RWPE1 (cell line): ENCODE data around the gene KRTAP5-8.
"Not testable (repeated sequence)": the region's sequence is repeated elsewhere in the genome, so short reads cannot be mapped to it uniquely, and the experiment has no call there.

Experiments
- CTCF ChIA-PET: fragments of 350-600 bp; sonication (Branson Sonifier 250); formaldehyde crosslinking; extraction: SDS; loops from one replicate; lab custom pipeline; 2021; lab: Yijun Ruan, JAX
- POLR2A ChIA-PET: fragments of 400-600 bp; formaldehyde crosslinking; extraction: SDS; loops from one replicate; lab custom pipeline; 2020; ENCODE audit warnings: antibody characterized with exemption; ENCODE audit not compliant: low non-redundant PET; lab: Yijun Ruan, JAX
- DNase-seq: peaks from one replicate; pipeline ENCODE4 v3.0.0; 2012; ENCODE audit warnings: low spot score
- H3K27ac ChIP-seq: fragments of 450-650 bp; 2 replicates; pipeline ENCODE4 v1.5.1; 2017
- TF ChIP-seq, protein P1 (sequence below): fragments of 450-650 bp; conservative IDR thresholded peaks from 2 replicates; pipeline ENCODE4 v1.5.1; 2017; ENCODE audit warnings: low read depth, mild to moderate bottlenecking

Gene KRTAP5-8

DNA sequence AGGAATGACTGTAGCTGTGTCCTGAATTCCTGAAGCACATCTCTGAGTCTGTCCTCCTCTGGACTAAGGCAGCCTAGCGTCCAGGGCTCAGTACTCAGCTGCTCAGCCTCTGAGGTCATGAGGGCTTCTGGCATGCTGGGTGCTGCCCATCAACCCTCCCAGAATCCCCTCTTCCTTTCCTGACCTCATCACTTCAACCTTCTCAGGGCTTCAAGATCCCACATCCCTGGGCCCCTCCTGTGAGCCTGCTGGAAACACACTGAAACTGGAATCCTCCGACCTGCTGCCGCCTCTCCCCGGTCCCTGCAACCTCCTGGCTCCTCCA, 803 bp downstream of the KRTAP5-8 start:
- DNase-seq: no peak
- CTCF ChIA-PET: no interaction called here
- TF ChIP-seq, protein P1, sequence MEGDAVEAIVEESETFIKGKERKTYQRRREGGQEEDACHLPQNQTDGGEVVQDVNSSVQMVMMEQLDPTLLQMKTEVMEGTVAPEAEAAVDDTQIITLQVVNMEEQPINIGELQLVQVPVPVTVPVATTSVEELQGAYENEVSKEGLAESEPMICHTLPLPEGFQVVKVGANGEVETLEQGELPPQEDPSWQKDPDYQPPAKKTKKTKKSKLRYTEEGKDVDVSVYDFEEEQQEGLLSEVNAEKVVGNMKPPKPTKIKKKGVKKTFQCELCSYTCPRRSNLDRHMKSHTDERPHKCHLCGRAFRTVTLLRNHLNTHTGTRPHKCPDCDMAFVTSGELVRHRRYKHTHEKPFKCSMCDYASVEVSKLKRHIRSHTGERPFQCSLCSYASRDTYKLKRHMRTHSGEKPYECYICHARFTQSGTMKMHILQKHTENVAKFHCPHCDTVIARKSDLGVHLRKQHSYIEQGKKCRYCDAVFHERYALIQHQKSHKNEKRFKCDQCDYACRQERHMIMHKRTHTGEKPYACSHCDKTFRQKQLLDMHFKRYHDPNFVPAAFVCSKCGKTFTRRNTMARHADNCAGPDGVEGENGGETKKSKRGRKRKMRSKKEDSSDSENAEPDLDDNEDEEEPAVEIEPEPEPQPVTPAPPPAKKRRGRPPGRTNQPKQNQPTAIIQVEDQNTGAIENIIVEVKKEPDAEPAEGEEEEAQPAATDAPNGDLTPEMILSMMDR: no peak
- H3K27ac ChIP-seq: no peak overlapping the region
- POLR2A ChIA-PET: no interaction called here

DNA sequence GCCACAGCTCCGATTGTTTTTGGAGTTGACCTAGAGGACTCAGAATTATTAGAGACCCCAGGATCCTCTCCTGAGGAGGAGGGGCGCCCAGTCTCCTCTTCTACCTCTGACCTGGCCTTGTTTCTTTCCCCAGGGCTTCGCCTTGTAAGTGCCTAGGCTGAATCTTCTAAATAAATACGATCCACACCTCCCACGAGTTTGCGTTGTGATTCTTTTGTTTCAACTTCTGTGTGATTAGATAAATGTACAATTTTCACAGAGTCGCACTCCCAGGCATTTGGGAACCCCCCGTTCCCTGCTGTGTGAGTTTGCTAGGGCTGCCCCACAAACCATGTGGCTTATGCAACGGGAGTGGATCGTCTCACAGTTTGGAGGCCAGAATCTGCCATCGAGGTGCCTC, 1.2 kb downstream of the KRTAP5-8 start:
- no peak overlapping the region for H3K27ac ChIP-seq
- CTCF ChIA-PET: no interaction called here
- DNase-seq: no peak
- TF ChIP-seq, protein P1: no peak
- POLR2A ChIA-PET: no interaction called here

DNA sequence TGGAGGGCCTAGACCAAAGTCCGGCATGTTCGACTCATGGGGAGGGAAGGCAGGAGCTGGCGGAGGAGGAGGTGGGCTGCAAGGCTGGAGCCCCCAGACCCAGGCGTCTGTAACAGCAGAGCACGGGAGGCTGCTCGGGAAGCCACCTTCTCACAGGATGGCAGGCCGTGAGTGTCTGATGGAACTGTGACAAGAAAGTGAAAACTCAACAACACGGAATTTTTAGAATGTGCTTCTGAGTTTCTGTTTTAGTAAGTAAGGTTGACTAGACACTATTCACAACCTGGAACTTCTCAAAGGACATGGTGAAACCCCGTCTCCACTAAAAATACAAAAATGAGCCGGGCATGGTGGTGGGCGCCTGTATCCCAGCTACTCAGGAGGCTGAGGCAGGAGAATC, 2.1 kb downstream of the KRTAP5-8 start:
- CTCF ChIA-PET, H3K27ac ChIP-seq, DNase-seq, POLR2A ChIA-PET: not testable (repeated sequence)

DNA sequence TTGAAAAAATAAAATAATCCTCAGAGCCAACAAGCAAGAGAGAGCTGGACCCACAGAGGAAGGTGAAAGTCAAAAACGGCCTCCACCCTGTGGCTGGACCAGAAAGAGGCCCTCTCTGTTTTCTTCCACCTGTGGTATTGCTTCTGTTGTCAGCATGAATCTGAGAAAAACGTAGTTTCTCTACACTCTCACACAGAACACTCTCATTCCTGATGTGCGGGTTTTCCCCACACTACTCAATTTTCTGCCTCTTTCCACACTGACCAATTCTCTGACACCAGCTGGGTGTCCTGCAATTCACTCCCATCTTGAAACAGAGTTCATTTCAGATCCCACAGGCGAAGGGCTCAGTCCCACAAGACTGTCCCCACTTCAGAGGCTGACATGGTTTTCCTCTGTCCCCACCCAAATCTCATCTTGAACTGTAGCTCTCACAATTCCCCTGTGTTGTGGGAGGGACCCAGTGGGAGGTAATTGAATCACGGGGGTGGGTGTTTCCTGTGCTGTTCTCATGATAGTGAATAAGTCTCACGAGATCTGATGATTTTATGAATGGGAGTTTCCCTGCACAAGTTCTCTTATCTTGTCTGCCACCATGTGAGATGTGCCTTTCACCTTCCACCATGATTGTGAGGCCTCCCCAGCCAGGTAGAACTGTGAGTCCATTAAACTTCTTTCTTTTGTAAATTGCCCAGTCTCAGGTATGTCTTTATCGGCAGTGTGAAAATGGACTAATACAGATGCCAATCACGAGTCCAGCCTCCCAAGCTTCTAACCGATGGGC, 2.9 kb downstream of the KRTAP5-8 start:
- CTCF ChIA-PET, DNase-seq, POLR2A ChIA-PET, H3K27ac ChIP-seq: not testable (repeated sequence)

DNA sequence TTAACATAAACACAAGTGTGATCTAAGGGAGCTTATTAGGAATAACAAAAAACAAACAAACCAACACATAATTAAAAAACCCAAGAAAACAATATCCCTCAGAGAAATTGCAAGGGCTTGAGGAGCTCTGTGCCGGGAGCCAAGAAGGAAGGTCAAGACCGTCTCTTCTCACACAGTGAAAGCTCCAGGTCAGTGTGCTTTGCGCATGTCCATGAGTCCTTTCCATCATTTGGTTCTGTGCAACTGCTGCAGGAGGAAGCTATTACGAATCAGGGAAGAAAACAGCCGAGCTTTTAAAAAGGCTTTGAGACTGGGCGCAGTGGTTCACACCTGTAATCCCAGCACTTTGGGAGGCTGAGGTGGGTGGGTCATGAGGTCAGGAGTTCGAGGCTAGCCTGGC, 4.6 kb downstream of the KRTAP5-8 start:
- no peak for DNase-seq
- TF ChIP-seq, protein P1: no peak
- no peak overlapping the region for H3K27ac ChIP-seq
- POLR2A ChIA-PET: no interaction called here
- CTCF ChIA-PET: interaction anchor here (0.5 to 0.6 kb wide), 2 partner anchors 21 to 760 kb away, joined by 3 read pairs; no protein-coding TSS in a partner anchor

DNA sequence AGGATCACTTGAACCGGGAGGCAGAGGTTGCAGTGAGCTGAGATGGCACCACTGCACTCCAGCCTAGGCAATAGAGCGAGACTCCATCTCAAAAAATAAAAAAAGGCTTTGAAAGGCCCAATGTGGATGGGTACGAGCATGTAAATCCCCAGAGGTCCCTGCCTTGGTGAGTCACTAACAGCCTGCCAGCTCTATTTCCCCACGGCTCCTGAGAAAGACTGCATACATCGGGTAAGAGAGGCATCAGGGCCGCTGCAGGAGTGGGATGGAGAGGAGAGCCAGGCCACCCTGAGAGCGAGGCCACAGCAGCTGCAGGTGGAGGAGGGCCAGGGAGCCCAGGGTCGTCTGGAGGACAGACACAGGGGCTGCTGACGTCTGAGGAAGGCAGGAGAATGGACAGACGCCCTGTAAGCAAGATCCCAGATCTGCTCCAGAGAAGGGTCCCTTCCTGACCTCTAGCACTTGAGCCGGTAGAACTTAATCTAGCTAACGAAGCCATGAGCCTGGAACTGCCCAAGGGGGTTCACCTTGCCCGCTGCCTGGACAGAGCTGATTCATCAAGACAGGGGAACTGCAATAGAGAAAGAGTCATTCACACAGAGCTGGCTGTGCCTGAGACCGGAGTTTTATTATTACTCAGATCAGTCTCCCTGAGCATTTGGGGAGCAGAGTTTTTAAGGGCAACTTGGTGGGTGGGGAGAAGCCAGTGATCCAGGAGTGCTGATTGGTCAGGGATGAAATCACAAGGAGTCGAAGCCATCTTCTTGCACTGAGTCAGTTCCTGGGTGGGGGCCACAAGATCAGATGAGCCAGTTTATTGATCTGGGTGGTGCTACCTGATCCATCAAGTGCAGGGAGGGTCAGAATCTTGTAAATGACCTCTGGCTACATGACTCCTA, 5.3 kb downstream of the KRTAP5-8 start:
- no peak for DNase-seq
- ChIA-PET CTCF (interaction anchor here (0.5 to 0.9 kb wide), 2 partner anchors 18 to 761 kb away, joined by 3 read pairs; no protein-coding TSS in a partner anchor), POLR2A (no interaction called here)
- TF ChIP-seq, protein P1: no peak
- H3K27ac ChIP-seq: no peak overlapping the region

DNA sequence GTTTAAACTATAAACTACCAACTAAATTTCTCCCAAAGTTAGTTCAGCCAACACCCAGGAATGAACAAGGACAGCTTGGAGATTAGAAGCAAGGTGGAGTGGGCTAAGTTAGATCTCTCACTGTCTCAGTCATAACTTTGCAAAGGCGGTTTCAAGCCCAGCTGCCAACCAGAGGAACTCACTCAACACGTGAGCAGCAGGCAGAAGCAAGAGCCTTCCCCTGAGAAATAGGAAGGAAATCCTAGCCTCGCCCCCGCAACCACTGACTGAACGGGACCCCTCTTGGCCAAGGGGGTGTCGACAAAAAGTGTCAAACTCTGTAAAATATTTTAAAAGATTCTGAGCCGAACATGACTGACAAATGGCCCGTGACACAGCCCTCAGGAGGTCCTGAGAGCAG, 6.0 kb downstream of the KRTAP5-8 start:
- ChIA-PET CTCF (no interaction called here), POLR2A (no interaction called here)
- H3K27ac ChIP-seq: no peak overlapping the region

More for the DNA sequence above, 6.0 kb downstream of the KRTAP5-8 start:
- TF ChIP-seq, protein P1: no peak
- no peak for DNase-seq
